BLaER1 treated with 17β-estradiol and CSF1 and Interleukin-3, amounts not matched to agents 10 nM and 100 nM (cell line): ENCODE measurements around the gene RASL11B.

Experiments used
- H3K27ac ChIP-seq, 11 experiments: shearing (Covaris generic); formaldehyde crosslinking; 2 replicates each; pipeline ENCODE4 v1.8.1; 2022
- H3K27me3 ChIP-seq, 11 experiments: shearing (Covaris generic); formaldehyde crosslinking; 2 replicates each; pipeline ENCODE4 v1.8.1; 2022
- H3K36me3 ChIP-seq, 11 experiments: shearing (Covaris generic); formaldehyde crosslinking; 2 replicates each; pipeline ENCODE4 v1.8.1; 2022
- H3K4me1 ChIP-seq, 10 experiments: shearing (Covaris generic); formaldehyde crosslinking; 2 replicates each; pipeline ENCODE4 v1.8.1; 2022
- H3K4me2 ChIP-seq, 11 experiments: shearing (Covaris generic); formaldehyde crosslinking; 2 replicates each; pipeline ENCODE4 v1.8.1; 2022
- H3K4me3 ChIP-seq, 10 experiments: shearing (Covaris generic); formaldehyde crosslinking; 2 replicates each; pipeline ENCODE4 v1.8.1; 2022
- H3K9ac ChIP-seq, 11 experiments: shearing (Covaris generic); formaldehyde crosslinking; 2 replicates each; pipeline ENCODE4 v1.8.1; 2022
- H3K9me3 ChIP-seq, 11 experiments: shearing (Covaris generic); formaldehyde crosslinking; replicated peaks in 1 of 11; 2 replicates each; pipeline ENCODE4 v1.8.1; 2022
- H4K20me1 ChIP-seq, 11 experiments: shearing (Covaris generic); formaldehyde crosslinking; 2 replicates each; pipeline ENCODE4 v1.8.1; 2022
- Cebpa-rat ChIP-seq, 11 experiments: shearing (Covaris generic); IDR thresholded peaks; 2 replicates each; pipeline ENCODE4 v1.8.1; 2022

Gene RASL11B

GRCh38 chr4:52884994-52885393 is 22.9 kb downstream of the RASL11B start:
- no peaks in the 10 kb centered on the region for H4K20me1 ChIP-seq
- H3K4me1 ChIP-seq: peaks cover 17 to 41% (median 30%) of the 10 kb centered on the region in 10 experiments; a peak in 19 of 20 replicates
- TF ChIP-seq Cebpa-rat (IDR thresholded peaks at IDR 0.05): no peak
- H3K9ac ChIP-seq: no peak overlapping the region
- no peak overlapping the region for H3K4me3 ChIP-seq
- peak overlapping the region in 2 of 11 experiments; percentile 9 to 38; a peak in 4 of 22 replicates for H3K4me2 ChIP-seq
- H3K27ac ChIP-seq: no peak overlapping the region
- H3K36me3 ChIP-seq: peaks cover 5 to 62% (median 26%) of the 10 kb centered on the region in 11 experiments; a peak in 21 of 22 replicates
- H3K27me3 ChIP-seq: no peaks in the 10 kb centered on the region
- H3K9me3 ChIP-seq: peaks cover 21 to 49% (median 37%) of the 10 kb centered on the region in 11 experiments

GRCh38 chr4:52889354-52889753 is 27.2 kb downstream of the RASL11B start:
- peaks cover 5 to 34% (median 22%) of the 10 kb centered on the region in 11 experiments; a peak in 21 of 22 replicates for H3K36me3 ChIP-seq
- H3K27me3 ChIP-seq: no peaks in the 10 kb centered on the region
- peaks cover 0 to 17% (median 7%) of the 10 kb centered on the region in 10 experiments; a peak in 16 of 20 replicates for H3K4me1 ChIP-seq
- no peak for TF ChIP-seq Cebpa-rat (IDR thresholded peaks at IDR 0.05)
- no peak overlapping the region for H3K27ac ChIP-seq
- H3K9me3 ChIP-seq: peaks cover 21 to 38% (median 26%) of the 10 kb centered on the region in 11 experiments
- no peak overlapping the region for H3K4me3 ChIP-seq
- no peak overlapping the region for H3K9ac ChIP-seq
- H3K4me2 ChIP-seq: no peak overlapping the region
- no peaks in the 10 kb centered on the region for H4K20me1 ChIP-seq

- Histone ChIP-seq H3K27ac (no peak overlapping the region), H3K36me3 (peaks cover 5 to 34% (median 22%) of the 10 kb centered on the region in 11 experiments; a peak in 21 of 22 replicates), H3K9ac (no peak overlapping the region)
These were observed 27.8 kb downstream of the RASL11B start for GRCh38 chr4:52889778-52890520.

GRCh38 chr4:52890521-52890791 is 28.3 kb downstream of the RASL11B start:
- H3K9ac ChIP-seq: no peak overlapping the region
- H4K20me1 ChIP-seq: no peaks in the 10 kb centered on the region
- peaks cover 21 to 34% (median 23%) of the 10 kb centered on the region in 11 experiments for H3K9me3 ChIP-seq
- no peak overlapping the region for H3K27ac ChIP-seq
- no peak for TF ChIP-seq Cebpa-rat (IDR thresholded peaks at IDR 0.05)
- H3K4me3 ChIP-seq: no peak overlapping the region
- H3K36me3 ChIP-seq: peaks cover 5 to 30% (median 20%) of the 10 kb centered on the region in 11 experiments; a peak in 21 of 22 replicates
- no peaks in the 10 kb centered on the region for H3K27me3 ChIP-seq
- H3K4me1 ChIP-seq: peaks cover 0 to 16% (median 6%) of the 10 kb centered on the region in 10 experiments; a peak in 5 of 20 replicates
- H3K4me2 ChIP-seq: no peak overlapping the region

More at GRCh38 chr4:52889778-52890520, 27.8 kb downstream of the RASL11B start:
- Histone ChIP-seq H3K9me3 (peaks cover 21 to 38% (median 26%) of the 10 kb centered on the region in 11 experiments), H3K4me3 (no peak overlapping the region), H3K4me2 (no peak overlapping the region), H3K27me3 (no peaks in the 10 kb centered on the region), H3K4me1 (peaks cover 0 to 17% (median 6%) of the 10 kb centered on the region in 10 experiments; a peak in 10 of 20 replicates), H4K20me1 (no peaks in the 10 kb centered on the region)
- TF ChIP-seq Cebpa-rat (IDR thresholded peaks at IDR 0.05): no peak

GRCh38 chr4:52891743-52892142 is 29.6 kb downstream of the RASL11B start:
- H3K4me3 ChIP-seq: no peak overlapping the region
- peaks cover 9 to 21% (median 10%) of the 10 kb centered on the region in 11 experiments for H3K9me3 ChIP-seq
- peaks cover 0 to 16% (median 6%) of the 10 kb centered on the region in 10 experiments; a peak in 5 of 20 replicates for H3K4me1 ChIP-seq
- no peaks in the 10 kb centered on the region for H3K27me3 ChIP-seq
- H4K20me1 ChIP-seq: no peaks in the 10 kb centered on the region
- peaks cover 0 to 17% (median 8%) of the 10 kb centered on the region in 11 experiments; a peak in 14 of 22 replicates for H3K36me3 ChIP-seq
- H3K9ac ChIP-seq: no peak overlapping the region
- TF ChIP-seq Cebpa-rat (IDR thresholded peaks at IDR 0.05): no peak
- H3K4me2 ChIP-seq: peak overlapping the region in 2 of 11 experiments; percentile 7 to 18; a peak in 1 of 22 replicates
- H3K27ac ChIP-seq: no peak overlapping the region

GRCh38 chr4:52892880-52893279 is 30.8 kb downstream of the RASL11B start:
- Histone ChIP-seq H3K27ac (no peak overlapping the region), H4K20me1 (no peaks in the 10 kb centered on the region), H3K36me3 (peaks cover 0 to 9% (median 0%) of the 10 kb centered on the region in 11 experiments; a peak in 2 of 22 replicates), H3K9ac (no peak overlapping the region), H3K4me3 (no peak overlapping the region), H3K27me3 (no peaks in the 10 kb centered on the region), H3K4me1 (peaks cover 0 to 16% (median 6%) of the 10 kb centered on the region in 10 experiments; a peak in 5 of 20 replicates), H3K9me3 (peaks cover 0 to 11% (median 0%) of the 10 kb centered on the region in 11 experiments; a peak in 5 of 22 replicates), H3K4me2 (no peak overlapping the region)
- no peak for TF ChIP-seq Cebpa-rat (IDR thresholded peaks at IDR 0.05)

- Histone ChIP-seq H3K27me3 (no peaks in the 10 kb centered on the region), H3K9me3 (peaks cover 0 to 5% (median 0%) of the 10 kb centered on the region in 11 experiments; a peak in 2 of 22 replicates), H3K4me1 (peaks cover 0 to 16% (median 6%) of the 10 kb centered on the region in 10 experiments; a peak in 5 of 20 replicates), H3K27ac (no peak overlapping the region), H3K4me3 (no peak overlapping the region), H3K4me2 (peak overlapping the region in 4 of 11 experiments; percentile 3 to 29 (median 18); a peak in 6 of 22 replicates), H3K36me3 (peaks cover 0 to 8% (median 0%) of the 10 kb centered on the region in 11 experiments; a peak in 1 of 22 replicates), H4K20me1 (no peaks in the 10 kb centered on the region), H3K9ac (no peak overlapping the region)
- no peak for TF ChIP-seq Cebpa-rat (IDR thresholded peaks at IDR 0.05)
These were observed 32.3 kb downstream of the RASL11B start for GRCh38 chr4:52894443-52894842.

GRCh38 chr4:52903273-52903672 is 41.2 kb downstream of the RASL11B start:
- Histone ChIP-seq H3K27me3 (no peaks in the 10 kb centered on the region), H3K36me3 (peaks cover 4 to 58% (median 31%) of the 10 kb centered on the region in 11 experiments; a peak in 19 of 22 replicates), H3K9ac (no peak overlapping the region), H3K4me2 (no peak overlapping the region), H3K4me1 (peaks cover 0 to 16% (median 0%) of the 10 kb centered on the region in 10 experiments; a peak in 7 of 20 replicates), H3K27ac (no peak overlapping the region), H3K4me3 (no peak overlapping the region), H3K9me3 (peaks cover 7 to 29% (median 22%) of the 10 kb centered on the region in 11 experiments; a peak in 20 of 22 replicates), H4K20me1 (no peaks in the 10 kb centered on the region; a peak in 1 of 22 replicates)
- no peak for TF ChIP-seq Cebpa-rat (IDR thresholded peaks at IDR 0.05)

GRCh38 chr4:52904421-52904820 is 42.3 kb downstream of the RASL11B start:
- peaks cover 7 to 28% (median 22%) of the 10 kb centered on the region in 11 experiments; a peak in 20 of 22 replicates for H3K9me3 ChIP-seq
- peaks cover 4 to 58% (median 31%) of the 10 kb centered on the region in 11 experiments; a peak in 19 of 22 replicates for H3K36me3 ChIP-seq
- H3K27ac ChIP-seq: no peak overlapping the region
- no peak overlapping the region for H3K4me2 ChIP-seq
- H3K4me3 ChIP-seq: no peak overlapping the region
- no peaks in the 10 kb centered on the region; a peak in 1 of 22 replicates for H4K20me1 ChIP-seq
- H3K27me3 ChIP-seq: no peaks in the 10 kb centered on the region
- H3K9ac ChIP-seq: no peak overlapping the region
- H3K4me1 ChIP-seq: peaks cover 0 to 16% (median 0%) of the 10 kb centered on the region in 10 experiments; a peak in 7 of 20 replicates
- no peak for TF ChIP-seq Cebpa-rat (IDR thresholded peaks at IDR 0.05)
